SU-DHL-6 (cell line): ENCODE measurements around the gene ATXN2.

Source experiments
- EZH2phosphoT487 ChIP-seq: fragments of 200-600 bp; sonication (generic), shearing (Covaris generic); conservative IDR thresholded peaks from 2 replicates; pipeline ENCODE4 v1.6.1; 2018; ENCODE audit warnings: mild to moderate bottlenecking, antibody characterized with exemption, low read length, moderate library complexity, mixed read lengths
- TF ChIP-seq, protein P1 (sequence below): fragments of 200-600 bp; sonication (generic); IDR thresholded peaks from one replicate; pipeline ENCODE4 v1.5.1; 2017; ENCODE audit warnings: antibody characterized with exemption, mild to moderate bottlenecking, low read length, moderate library complexity; ENCODE audit not compliant: insufficient read depth, poor library complexity, severe bottlenecking

DNA sequence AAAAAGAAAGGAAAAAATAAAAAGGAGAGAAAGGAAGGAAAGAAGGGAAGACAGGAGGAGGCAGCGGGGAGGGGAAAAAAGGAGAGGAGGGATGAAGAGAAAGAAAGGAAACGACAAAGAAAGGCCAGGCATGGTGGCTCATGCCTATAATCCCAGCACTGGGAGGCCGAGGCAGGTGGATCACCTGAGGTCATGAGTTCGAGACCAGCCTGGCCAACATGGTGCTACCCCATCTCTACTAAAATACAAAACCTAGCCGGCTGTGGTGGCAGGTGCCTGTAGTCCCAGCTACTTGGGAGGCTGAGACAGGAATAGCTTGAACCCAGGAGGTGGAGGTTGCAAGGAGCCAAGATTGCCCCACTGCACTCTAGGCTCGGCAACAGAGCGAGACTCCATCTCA lies 18.4 kb downstream of the ATXN2 start:
- TF ChIP-seq, protein P1, sequence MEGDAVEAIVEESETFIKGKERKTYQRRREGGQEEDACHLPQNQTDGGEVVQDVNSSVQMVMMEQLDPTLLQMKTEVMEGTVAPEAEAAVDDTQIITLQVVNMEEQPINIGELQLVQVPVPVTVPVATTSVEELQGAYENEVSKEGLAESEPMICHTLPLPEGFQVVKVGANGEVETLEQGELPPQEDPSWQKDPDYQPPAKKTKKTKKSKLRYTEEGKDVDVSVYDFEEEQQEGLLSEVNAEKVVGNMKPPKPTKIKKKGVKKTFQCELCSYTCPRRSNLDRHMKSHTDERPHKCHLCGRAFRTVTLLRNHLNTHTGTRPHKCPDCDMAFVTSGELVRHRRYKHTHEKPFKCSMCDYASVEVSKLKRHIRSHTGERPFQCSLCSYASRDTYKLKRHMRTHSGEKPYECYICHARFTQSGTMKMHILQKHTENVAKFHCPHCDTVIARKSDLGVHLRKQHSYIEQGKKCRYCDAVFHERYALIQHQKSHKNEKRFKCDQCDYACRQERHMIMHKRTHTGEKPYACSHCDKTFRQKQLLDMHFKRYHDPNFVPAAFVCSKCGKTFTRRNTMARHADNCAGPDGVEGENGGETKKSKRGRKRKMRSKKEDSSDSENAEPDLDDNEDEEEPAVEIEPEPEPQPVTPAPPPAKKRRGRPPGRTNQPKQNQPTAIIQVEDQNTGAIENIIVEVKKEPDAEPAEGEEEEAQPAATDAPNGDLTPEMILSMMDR = no peak
- TF ChIP-seq EZH2phosphoT487 = no peak
